CD4-positive, alpha-beta T cell treated with Interleukin-15 for 4 hours (primary cell): ENCODE data around the gene AMPD2.
"Not testable (repeated sequence)": the region's sequence is repeated elsewhere in the genome, so short reads cannot be mapped to it uniquely, and the experiment has no call there.

Source experiments
- DNase-seq: peaks from one replicate; pipeline ENCODE4 v3.0.0-alpha.2; 2020; ENCODE audit warnings: low spot score

Gene AMPD2

GRCh38 chr1:109652402-109652801 lies 32.8 kb downstream of the AMPD2 start:
- no peak for DNase-seq

GRCh38 chr1:109653306-109653705 lies 33.7 kb downstream of the AMPD2 start:
- no peak for DNase-seq

- no peak for DNase-seq
Observed at GRCh38 chr1:109654519-109654918, 34.9 kb downstream of the AMPD2 start.

- peak; percentile 50 for DNase-seq
Observed at GRCh38 chr1:109655615-109656519, 36.2 kb downstream of the AMPD2 start, which contains the start of gene GSTM4. TSS of gene GSTM4 (plus strand) at chr1:109656099. CDS start at chr1:109656390, 291 bp downstream.

- DNase-seq, result no peak
Observed at GRCh38 chr1:109657395-109657794, 37.8 kb downstream of the AMPD2 start.

GRCh38 chr1:109657970-109658369 lies 38.3 kb downstream of the AMPD2 start:
- no peak for DNase-seq

GRCh38 chr1:109658533-109659042 lies 39.0 kb downstream of the AMPD2 start:
- no peak for DNase-seq

- no peak for DNase-seq
Observed at GRCh38 chr1:109659145-109659544, 39.5 kb downstream of the AMPD2 start.

GRCh38 chr1:109659997-109660690 lies 40.5 kb downstream of the AMPD2 start:
- no peak for DNase-seq

- DNase-seq, result not testable (repeated sequence)
Observed at GRCh38 chr1:109660691-109661026, 41.0 kb downstream of the AMPD2 start.

- no peak for DNase-seq
Observed at GRCh38 chr1:109661391-109661790, 41.8 kb downstream of the AMPD2 start.

- DNase-seq, result no peak
Observed at GRCh38 chr1:109664671-109665070, 45.0 kb downstream of the AMPD2 start.

- DNase-seq, result peak; percentile 60
Observed at GRCh38 chr1:109667452-109668122, 48.0 kb downstream of the AMPD2 start, which contains the start of gene GSTM2. TSS of gene GSTM2 (plus strand) at chr1:109668057. CDS start at chr1:109668116, 59 bp downstream.

- DNase-seq, result no peak
Observed at GRCh38 chr1:109668123-109668775, 48.6 kb downstream of the AMPD2 start.

GRCh38 chr1:109669246-109669948 lies 49.8 kb downstream of the AMPD2 start:
- no peak for DNase-seq

GRCh38 chr1:109669949-109670302 lies 50.3 kb downstream of the AMPD2 start:
- DNase-seq, result not testable (repeated sequence)

GRCh38 chr1:109671067-109671466 lies 51.4 kb downstream of the AMPD2 start:
- no peak for DNase-seq

- DNase-seq, result not testable (repeated sequence)
Observed at GRCh38 chr1:109673861-109674260, 54.2 kb downstream of the AMPD2 start.

- not testable (repeated sequence) for DNase-seq
Observed at GRCh38 chr1:109676683-109677381, 57.2 kb downstream of the AMPD2 start.

GRCh38 chr1:109677459-109677858 lies 57.8 kb downstream of the AMPD2 start:
- no peak for DNase-seq

GRCh38 chr1:109678637-109679036 lies 59.0 kb downstream of the AMPD2 start:
- DNase-seq, result not testable (repeated sequence)
